GM12891 (cell line): ENCODE data around the gene ATP6V1C2.

Experiments
- DNase-seq: peaks from one replicate; pipeline ENCODE4 v3.0.0; 2011; ENCODE audit warnings: low spot score; ENCODE audit not compliant: insufficient read length
- FAIRE-seq: peaks from 2 replicates; lab custom pipeline; 2011; peaks lifted over from hg19 to GRCh38; lab: Jason Lieb, UNC
- PAX5 ChIP-seq: IDR thresholded peaks from 2 replicates; pipeline ENCODE4 v1.6.1; 2011; ENCODE audit warnings: low read length, moderate library complexity, mild to moderate bottlenecking; ENCODE audit not compliant: insufficient read depth, severe bottlenecking
- POLR2A ChIP-seq: IDR thresholded peaks from 2 replicates; pipeline ENCODE4 v1.6.1; 2011; ENCODE audit warnings: low read depth, low read length, control low read depth
- POLR2AphosphoS5 ChIP-seq: IDR thresholded peaks from 2 replicates; pipeline ENCODE4 v1.6.1; 2011; ENCODE audit warnings: low read depth, low read length, control low read depth
- POU2F2 ChIP-seq: IDR thresholded peaks from 2 replicates; pipeline ENCODE4 v1.6.1; 2011; ENCODE audit warnings: low read depth, mild to moderate bottlenecking, control low read depth, low read length, moderate library complexity
- SPI1 ChIP-seq: IDR thresholded peaks from 2 replicates; pipeline ENCODE4 v1.6.1; 2011; ENCODE audit warnings: low read depth, low read length, control low read depth
- TAF1 ChIP-seq: IDR thresholded peaks from 2 replicates; pipeline ENCODE4 v1.6.1; 2011; ENCODE audit warnings: low read depth, low read length, control low read depth

Gene ATP6V1C2

GRCh38 chr2:10790228-10790973, 69.0 kb downstream of the ATP6V1C2 start:
- TF ChIP-seq SPI1 (no peak), POU2F2 (no peak), PAX5 (no peak), POLR2A (no peak), POLR2AphosphoS5 (no peak), TAF1 (no peak)
- FAIRE-seq, result peak; percentile 81

GRCh38 chr2:10792001-10792634, 70.7 kb downstream of the ATP6V1C2 start:
- TF ChIP-seq PAX5, result no peak
- no peak for TF ChIP-seq SPI1
- TF ChIP-seq TAF1, result no peak
- TF ChIP-seq POLR2AphosphoS5, result no peak
- TF ChIP-seq POLR2A, result no peak
- no peak for TF ChIP-seq POU2F2
- no peak for FAIRE-seq
- no peak for DNase-seq

More at GRCh38 chr2:10790228-10790973, 69.0 kb downstream of the ATP6V1C2 start:
- DNase-seq, result no peak

- no peak for DNase-seq
- no peak for FAIRE-seq
- TF ChIP-seq SPI1 (no peak), POLR2AphosphoS5 (no peak), TAF1 (no peak), POLR2A (no peak), PAX5 (no peak), POU2F2 (no peak)
Measured at GRCh38 chr2:10792660-10793400, 71.4 kb downstream of the ATP6V1C2 start.

GRCh38 chr2:10793816-10794215, 72.4 kb downstream of the ATP6V1C2 start:
- no peak for DNase-seq
- FAIRE-seq, result no peak
- no peak for TF ChIP-seq POLR2AphosphoS5
- no peak for TF ChIP-seq SPI1
- TF ChIP-seq PAX5, result no peak
- no peak for TF ChIP-seq TAF1
- no peak for TF ChIP-seq POLR2A
- no peak for TF ChIP-seq POU2F2

GRCh38 chr2:10794876-10795275, 73.4 kb downstream of the ATP6V1C2 start:
- DNase-seq (no peak), FAIRE-seq (no peak)
- TF ChIP-seq TAF1 (no peak), POU2F2 (no peak), POLR2A (no peak), PAX5 (no peak), POLR2AphosphoS5 (no peak), SPI1 (no peak)

- FAIRE-seq (no peak), DNase-seq (no peak)
- TF ChIP-seq POLR2A (no peak), POLR2AphosphoS5 (no peak), POU2F2 (no peak), SPI1 (no peak), PAX5 (no peak), TAF1 (no peak)
Measured at GRCh38 chr2:10795508-10796046, 74.1 kb downstream of the ATP6V1C2 start.

GRCh38 chr2:10796703-10797102, 75.3 kb downstream of the ATP6V1C2 start:
- FAIRE-seq (no peak), DNase-seq (no peak)
- TF ChIP-seq POLR2A (no peak), POLR2AphosphoS5 (no peak), TAF1 (no peak), SPI1 (no peak), PAX5 (no peak), POU2F2 (no peak)

- TF ChIP-seq POU2F2 (no peak), POLR2AphosphoS5 (no peak), PAX5 (no peak), TAF1 (no peak), POLR2A (no peak), SPI1 (no peak)
- FAIRE-seq (no peak), DNase-seq (no peak)
Measured at GRCh38 chr2:10798783-10799182, 77.4 kb downstream of the ATP6V1C2 start.

- TF ChIP-seq PAX5 (no peak), POLR2A (no peak), TAF1 (no peak), POLR2AphosphoS5 (no peak), SPI1 (no peak), POU2F2 (no peak)
- no peak for DNase-seq
- no peak for FAIRE-seq
Measured at GRCh38 chr2:10800163-10800562, 78.7 kb downstream of the ATP6V1C2 start.
